ENCODE results near the gene MGAT5.

MGAT5 gene

GRCh38 chr2:134454426-134454825, 200.6 kb downstream of the MGAT5 start:
- no peak overlapping the region for H2BK120ac ChIP-seq (ENCODE audit: low read depth, low read length)
- peaks cover 0 to 32% of the 10 kb centered on the region in 2 experiments for H3K36me3 ChIP-seq (ENCODE audit: control insufficient read depth in 1 of 2, insufficient read depth in 2 of 2, low read depth in 1 of 2, low read length in 2 of 2)
- no peak overlapping the region for H3K4me2 ChIP-seq (ENCODE audit: low read length, poor library complexity, severe bottlenecking)
- no peak overlapping the region for H2BK12ac ChIP-seq (ENCODE audit: low read length in 2 of 2)
- H4K91ac ChIP-seq (ENCODE audit: low read length), result no peak overlapping the region
- no peak overlapping the region for H3K9ac ChIP-seq (ENCODE audit: low read length)
- no peak overlapping the region for H2AFZ ChIP-seq (ENCODE audit: low read depth, low read length)
- no peak overlapping the region for H3K4me3 ChIP-seq (ENCODE audit: insufficient read depth in 1 of 2, low read depth in 1 of 2, low read length in 2 of 2)
- no peak overlapping the region for H3K14ac ChIP-seq (ENCODE audit: low read length in 2 of 2)
- H3K4ac ChIP-seq (ENCODE audit: low read depth in 1 of 2, low read length in 2 of 2), result no peak overlapping the region
- H2BK5ac ChIP-seq (ENCODE audit: low read depth, low read length, poor library complexity, severe bottlenecking), result no peak overlapping the region
- no peak overlapping the region for H2AK5ac ChIP-seq (ENCODE audit: low read length, severe bottlenecking)
- H3K9me3 ChIP-seq (ENCODE audit: control insufficient read depth, low read length), result no peaks in the 10 kb centered on the region
- H4K8ac ChIP-seq (ENCODE audit: low read length), result no peak overlapping the region
- H3K27me3 ChIP-seq (ENCODE audit: control insufficient read depth in 1 of 2, insufficient read depth in 1 of 2, low read length in 2 of 2), result no peaks in the 10 kb centered on the region
- H3K4me1 ChIP-seq (ENCODE audit: control insufficient read depth, insufficient read depth, low read depth, low read length), result peaks cover 14% of the 10 kb centered on the region
- no peak overlapping the region for H3K18ac ChIP-seq (ENCODE audit: low read depth in 1 of 2, low read length in 2 of 2)
- H3K27ac ChIP-seq (ENCODE audit: low read length, poor library complexity, severe bottlenecking), result no peak overlapping the region
- H3K23ac ChIP-seq (ENCODE audit: low read length in 2 of 2), result no peak overlapping the region
- no peak overlapping the region for H2BK15ac ChIP-seq (ENCODE audit: low read depth, poor library complexity, severe bottlenecking)
- no peak for DNase-seq
- peaks cover 15% of the 10 kb centered on the region for H3K79me1 ChIP-seq (replicated peaks; ENCODE audit: low read length, poor library complexity, severe bottlenecking)
- WGBS, result 92% methylated on average over 6 of the region's 8 CpGs

GRCh38 chr2:134454931-134455330, 201.1 kb downstream of the MGAT5 start:
- H3K9me3 ChIP-seq (ENCODE audit: control insufficient read depth, low read length), result no peaks in the 10 kb centered on the region
- no peak overlapping the region for H3K14ac ChIP-seq (ENCODE audit: low read length in 2 of 2)
- no peaks in the 10 kb centered on the region for H3K27me3 ChIP-seq (ENCODE audit: control insufficient read depth in 1 of 2, insufficient read depth in 1 of 2, low read length in 2 of 2)
- no peak overlapping the region for H2BK15ac ChIP-seq (ENCODE audit: low read depth, poor library complexity, severe bottlenecking)
- no peak overlapping the region for H4K91ac ChIP-seq (ENCODE audit: low read length)
- no peak overlapping the region for H3K23ac ChIP-seq (ENCODE audit: low read length in 2 of 2)
- no peak overlapping the region for H4K8ac ChIP-seq (ENCODE audit: low read length)
- no peak overlapping the region for H2BK5ac ChIP-seq (ENCODE audit: low read depth, low read length, poor library complexity, severe bottlenecking)
- H2AK5ac ChIP-seq (ENCODE audit: low read length, severe bottlenecking), result no peak overlapping the region
- no peak overlapping the region for H3K27ac ChIP-seq (ENCODE audit: low read length, poor library complexity, severe bottlenecking)
- peaks cover 17% of the 10 kb centered on the region for H3K79me1 ChIP-seq (replicated peaks; ENCODE audit: low read length, poor library complexity, severe bottlenecking)
- no peak overlapping the region for H2BK12ac ChIP-seq (ENCODE audit: low read length in 2 of 2)
- no peak for DNase-seq
- no peak overlapping the region for H3K4me2 ChIP-seq (ENCODE audit: low read length, poor library complexity, severe bottlenecking)
- no peak overlapping the region for H2BK120ac ChIP-seq (ENCODE audit: low read depth, low read length)
- no peak overlapping the region for H3K4ac ChIP-seq (ENCODE audit: low read depth in 1 of 2, low read length in 2 of 2)
- peaks cover 14% of the 10 kb centered on the region for H3K4me1 ChIP-seq (ENCODE audit: control insufficient read depth, insufficient read depth, low read depth, low read length)
- H3K4me3 ChIP-seq (ENCODE audit: insufficient read depth in 1 of 2, low read depth in 1 of 2, low read length in 2 of 2), result no peak overlapping the region
- no peak overlapping the region for H2AFZ ChIP-seq (ENCODE audit: low read depth, low read length)
- 96% methylated on average over 6 of the region's 6 CpGs for WGBS
- H3K9ac ChIP-seq (ENCODE audit: low read length), result no peak overlapping the region
- no peak overlapping the region for H3K18ac ChIP-seq (ENCODE audit: low read depth in 1 of 2, low read length in 2 of 2)
- peaks cover 0 to 28% of the 10 kb centered on the region in 2 experiments for H3K36me3 ChIP-seq (ENCODE audit: control insufficient read depth in 1 of 2, insufficient read depth in 2 of 2, low read depth in 1 of 2, low read length in 2 of 2)

- H4K8ac ChIP-seq (ENCODE audit: low read length), result no peak overlapping the region
- no peak overlapping the region for H2AFZ ChIP-seq (ENCODE audit: low read depth, low read length)
- no peak overlapping the region for H3K18ac ChIP-seq (ENCODE audit: low read depth in 1 of 2, low read length in 2 of 2)
- no peaks in the 10 kb centered on the region for H3K9me3 ChIP-seq (ENCODE audit: control insufficient read depth, low read length)
- no peak overlapping the region for H3K4ac ChIP-seq (ENCODE audit: low read depth in 1 of 2, low read length in 2 of 2)
- no peak overlapping the region for H3K14ac ChIP-seq (ENCODE audit: low read length in 2 of 2)
- H4K91ac ChIP-seq (ENCODE audit: low read length), result no peak overlapping the region
- H3K4me3 ChIP-seq (ENCODE audit: insufficient read depth in 1 of 2, low read depth in 1 of 2, low read length in 2 of 2), result no peak overlapping the region
- peaks cover 16% of the 10 kb centered on the region for H3K4me1 ChIP-seq (ENCODE audit: control insufficient read depth, insufficient read depth, low read depth, low read length)
- no peak overlapping the region for H3K27ac ChIP-seq (ENCODE audit: low read length, poor library complexity, severe bottlenecking)
- no peak overlapping the region for H3K9ac ChIP-seq (ENCODE audit: low read length)
- no peak overlapping the region for H3K4me2 ChIP-seq (ENCODE audit: low read length, poor library complexity, severe bottlenecking)
- H2BK12ac ChIP-seq (ENCODE audit: low read length in 2 of 2), result no peak overlapping the region
- peaks cover 19% of the 10 kb centered on the region for H3K79me1 ChIP-seq (replicated peaks; ENCODE audit: low read length, poor library complexity, severe bottlenecking)
- peaks cover 0 to 25% of the 10 kb centered on the region in 2 experiments for H3K36me3 ChIP-seq (ENCODE audit: control insufficient read depth in 1 of 2, insufficient read depth in 2 of 2, low read depth in 1 of 2, low read length in 2 of 2)
- H2BK5ac ChIP-seq (ENCODE audit: low read depth, low read length, poor library complexity, severe bottlenecking), result no peak overlapping the region
- no peak overlapping the region for H3K23ac ChIP-seq (ENCODE audit: low read length in 2 of 2)
- 96% methylated on average over 10 of the region's 10 CpGs for WGBS
- H2BK120ac ChIP-seq (ENCODE audit: low read depth, low read length), result no peak overlapping the region
- DNase-seq, result no peak
- no peak overlapping the region for H2BK15ac ChIP-seq (ENCODE audit: low read depth, poor library complexity, severe bottlenecking)
- H2AK5ac ChIP-seq (ENCODE audit: low read length, severe bottlenecking), result no peak overlapping the region
- no peaks in the 10 kb centered on the region for H3K27me3 ChIP-seq (ENCODE audit: control insufficient read depth in 1 of 2, insufficient read depth in 1 of 2, low read length in 2 of 2)
These were observed 201.6 kb downstream of the MGAT5 start for GRCh38 chr2:134455426-134455825.

GRCh38 chr2:134457353-134457752, 203.5 kb downstream of the MGAT5 start:
- DNase-seq, result no peak
- H2BK15ac ChIP-seq (ENCODE audit: low read depth, poor library complexity, severe bottlenecking), result no peak overlapping the region
- no peak overlapping the region for H3K27ac ChIP-seq (ENCODE audit: low read length, poor library complexity, severe bottlenecking)
- peak overlapping the region in 1 of 2 experiments; percentile 67 for H3K4ac ChIP-seq (ENCODE audit: low read depth in 1 of 2, low read length in 2 of 2)
- no peak overlapping the region for H2BK5ac ChIP-seq (ENCODE audit: low read depth, low read length, poor library complexity, severe bottlenecking)
- H3K9me3 ChIP-seq (ENCODE audit: control insufficient read depth, low read length), result no peaks in the 10 kb centered on the region
- H3K4me1 ChIP-seq (ENCODE audit: control insufficient read depth, insufficient read depth, low read depth, low read length), result peaks cover 24% of the 10 kb centered on the region
- H3K18ac ChIP-seq (ENCODE audit: low read depth in 1 of 2, low read length in 2 of 2), result no peak overlapping the region
- H4K8ac ChIP-seq (ENCODE audit: low read length), result no peak overlapping the region
- H3K23ac ChIP-seq (ENCODE audit: low read length in 2 of 2), result no peak overlapping the region
- no peak overlapping the region for H3K4me2 ChIP-seq (ENCODE audit: low read length, poor library complexity, severe bottlenecking)
- H3K79me1 ChIP-seq (replicated peaks; ENCODE audit: low read length, poor library complexity, severe bottlenecking), result peaks cover 14% of the 10 kb centered on the region
- H2AK5ac ChIP-seq (ENCODE audit: low read length, severe bottlenecking), result no peak overlapping the region
- no peak overlapping the region for H2BK12ac ChIP-seq (ENCODE audit: low read length in 2 of 2)
- WGBS, result 95% methylated on average over 7 of the region's 7 CpGs
- no peak overlapping the region for H3K9ac ChIP-seq (ENCODE audit: low read length)
- H4K91ac ChIP-seq (ENCODE audit: low read length), result no peak overlapping the region
- no peak overlapping the region for H2BK120ac ChIP-seq (ENCODE audit: low read depth, low read length)
- no peak overlapping the region for H3K4me3 ChIP-seq (ENCODE audit: insufficient read depth in 1 of 2, low read depth in 1 of 2, low read length in 2 of 2)
- peaks cover 0 to 10% of the 10 kb centered on the region in 2 experiments for H3K27me3 ChIP-seq (ENCODE audit: control insufficient read depth in 1 of 2, insufficient read depth in 1 of 2, low read length in 2 of 2)
- no peak overlapping the region for H3K14ac ChIP-seq (ENCODE audit: low read length in 2 of 2)
- H2AFZ ChIP-seq (ENCODE audit: low read depth, low read length), result no peak overlapping the region
- H3K36me3 ChIP-seq (ENCODE audit: control insufficient read depth in 1 of 2, insufficient read depth in 2 of 2, low read depth in 1 of 2, low read length in 2 of 2), result peaks cover 0 to 25% of the 10 kb centered on the region in 2 experiments

All from mesenchymal stem cell (in vitro differentiated cells and primary cell).